ENCODE data around the gene TFPI.

The TFPI gene

GRCh38 chr2:187554011-187554703 is at the start of gene TFPI:
TSS of gene TFPI (minus strand) at chr2:187554435. CDS start at chr2:187503768, 50,667 bp downstream.
- in situ Hi-C loops (cut with HindIII; ENCODE audit: low sequenced_read_pairs) = no loop called here
- no peak for TF ChIP-seq CTCF (IDR thresholded peaks at IDR 0.05; ENCODE audit: low read depth, low read length)
- peak within 1 kb of the TSS; percentile 70 for H3K4me3 ChIP-seq (ENCODE audit: low read depth, low read length)
- peak; percentile 81 for DNase-seq (ENCODE audit: low read depth, low spot score)

- no peak for TF ChIP-seq CTCF (IDR thresholded peaks at IDR 0.05; ENCODE audit: low read depth, low read length)
- DNase-seq (ENCODE audit: low read depth, low spot score) = peak; percentile 35
- in situ Hi-C loops (cut with HindIII; ENCODE audit: low sequenced_read_pairs) = no loop called here
- no peak overlapping the region for H3K4me3 ChIP-seq (ENCODE audit: low read depth, low read length)
These were observed 40.6 kb upstream of the TFPI start for GRCh38 chr2:187594801-187595200.

- H3K4me3 ChIP-seq (ENCODE audit: low read depth, low read length) = no peak overlapping the region
- TF ChIP-seq CTCF (IDR thresholded peaks at IDR 0.05; ENCODE audit: low read depth, low read length) = no peak
- peak; percentile 43 for DNase-seq (ENCODE audit: low read depth, low spot score)
- in situ Hi-C loops (cut with HindIII; ENCODE audit: low sequenced_read_pairs) = no loop called here
These were observed 39.5 kb upstream of the TFPI start for GRCh38 chr2:187593697-187594096.

- H3K4me3 ChIP-seq (ENCODE audit: low read depth, low read length) = no peak overlapping the region
- no peak for TF ChIP-seq CTCF (IDR thresholded peaks at IDR 0.05; ENCODE audit: low read depth, low read length)
- in situ Hi-C loops (cut with HindIII; ENCODE audit: low sequenced_read_pairs) = no loop called here
- no peak for DNase-seq (ENCODE audit: low read depth, low spot score)
These were observed 38.9 kb upstream of the TFPI start for GRCh38 chr2:187593098-187593497.

- no peak for TF ChIP-seq CTCF (IDR thresholded peaks at IDR 0.05; ENCODE audit: low read depth, low read length)
- DNase-seq (ENCODE audit: low read depth, low spot score) = no peak
- H3K4me3 ChIP-seq (ENCODE audit: low read depth, low read length) = no peak overlapping the region
- in situ Hi-C loops (cut with HindIII; ENCODE audit: low sequenced_read_pairs) = no loop called here
These were observed 35.9 kb upstream of the TFPI start for GRCh38 chr2:187590175-187590574.

GRCh38 chr2:187586011-187586641 is 31.9 kb upstream of the TFPI start:
- TF ChIP-seq CTCF (IDR thresholded peaks at IDR 0.05; ENCODE audit: low read depth, low read length) = no peak
- in situ Hi-C loops (cut with HindIII; ENCODE audit: low sequenced_read_pairs) = no loop called here
- DNase-seq (ENCODE audit: low read depth, low spot score) = peak; percentile 54
- no peak overlapping the region for H3K4me3 ChIP-seq (ENCODE audit: low read depth, low read length)
